ENCODE results near the gene IL1R2. TPM values are rescaled to one million over a fixed set of nuclear protein-coding genes. Genes with fewer than 3 reads are reported as not detected.

Gene IL1R2
- total RNA-seq, 1 donor from 2014 or later = not detected

GRCh38 chr2:101975171-101975870 is 16.4 kb upstream of the IL1R2 start:
- no peak for DNase-seq (ENCODE audit: low read depth in 2 of 2)

- no peak for DNase-seq (ENCODE audit: low read depth in 2 of 2)
These were observed 14.9 kb upstream of the IL1R2 start for GRCh38 chr2:101976891-101977290.

- DNase-seq (ENCODE audit: low read depth in 2 of 2) = no peak
These were observed 11.4 kb upstream of the IL1R2 start for GRCh38 chr2:101980368-101980767.

GRCh38 chr2:101981066-101981465 is 10.7 kb upstream of the IL1R2 start:
- DNase-seq (ENCODE audit: low read depth in 2 of 2) = no peak

- no peak for DNase-seq (ENCODE audit: low read depth in 2 of 2)
These were observed 10.3 kb upstream of the IL1R2 start for GRCh38 chr2:101981504-101981903.

- no peak for DNase-seq (ENCODE audit: low read depth in 2 of 2)
These were observed 9.2 kb upstream of the IL1R2 start for GRCh38 chr2:101982495-101983029.

- no peak for DNase-seq (ENCODE audit: low read depth in 2 of 2)
These were observed 8.3 kb upstream of the IL1R2 start for GRCh38 chr2:101983486-101983885.

- peak; percentile 5 to 22 for DNase-seq (ENCODE audit: low read depth in 2 of 2)
These were observed 7.8 kb upstream of the IL1R2 start for GRCh38 chr2:101983928-101984327.

- no peak for DNase-seq (ENCODE audit: low read depth in 2 of 2)
These were observed 7.1 kb upstream of the IL1R2 start for GRCh38 chr2:101984656-101985055.

GRCh38 chr2:101985101-101985792 is 6.5 kb upstream of the IL1R2 start:
- no peak for DNase-seq (ENCODE audit: low read depth in 2 of 2)

- no peak for DNase-seq (ENCODE audit: low read depth in 2 of 2)
These were observed 6.0 kb upstream of the IL1R2 start for GRCh38 chr2:101985793-101986164.

GRCh38 chr2:101986376-101986775 is 5.4 kb upstream of the IL1R2 start:
- DNase-seq (ENCODE audit: low read depth in 2 of 2) = no peak

GRCh38 chr2:101986804-101987740 is 4.7 kb upstream of the IL1R2 start:
- DNase-seq (ENCODE audit: low read depth in 2 of 2) = no peak

GRCh38 chr2:101987832-101988231 is 3.9 kb upstream of the IL1R2 start:
- no peak for DNase-seq (ENCODE audit: low read depth in 2 of 2)

- no peak for DNase-seq (ENCODE audit: low read depth in 2 of 2)
These were observed 3.2 kb upstream of the IL1R2 start for GRCh38 chr2:101988541-101988940.

GRCh38 chr2:101989740-101990460 is 1.9 kb upstream of the IL1R2 start:
- DNase-seq (ENCODE audit: low read depth in 2 of 2) = no peak

GRCh38 chr2:101993772-101994171 is 2.0 kb downstream of the IL1R2 start:
- DNase-seq (ENCODE audit: low read depth in 2 of 2) = no peak

- DNase-seq (ENCODE audit: low read depth in 2 of 2) = no peak
These were observed 3.3 kb downstream of the IL1R2 start for GRCh38 chr2:101995019-101995418.

GRCh38 chr2:101995804-101996203 is 4.0 kb downstream of the IL1R2 start:
- DNase-seq (ENCODE audit: low read depth in 2 of 2) = no peak

GRCh38 chr2:101998556-101998895 is 6.8 kb downstream of the IL1R2 start:
- no peak for DNase-seq (ENCODE audit: low read depth in 2 of 2)

Measured in dermis microvascular lymphatic vessel endothelial cell (primary cell).